ENCODE results near the gene SGSH.

DNA sequence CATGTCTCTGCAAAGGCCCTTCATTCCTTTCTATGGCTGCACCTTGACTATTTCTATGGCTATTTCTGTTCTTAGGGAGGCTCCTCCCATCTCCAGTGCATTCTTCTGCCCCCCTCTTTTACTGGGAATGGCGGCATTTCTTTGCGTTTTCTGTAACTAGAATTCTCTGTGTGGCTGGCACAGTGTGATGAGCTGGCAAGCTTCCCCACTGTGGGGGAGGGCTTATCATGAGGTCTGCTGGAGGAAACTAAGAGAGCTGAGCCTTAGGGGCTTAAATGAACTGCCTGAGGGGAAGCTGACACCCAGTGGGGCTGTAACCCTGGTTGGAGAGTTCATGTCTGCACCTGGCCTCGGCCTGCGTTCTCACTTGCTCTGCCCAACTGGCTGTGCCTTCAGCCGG is 51.8 kb downstream of the SGSH start:
- TF ChIP-seq TOX (CRISPR knock-in tag; IDR thresholded peaks at IDR 0.05; ENCODE audit: borderline replicate concordance) (no peak), PPARA (CRISPR knock-in tag; IDR thresholded peaks at IDR 0.05; ENCODE audit: borderline replicate concordance) (no peak), ARNTL (CRISPR knock-in tag; IDR thresholded peaks at IDR 0.05; ENCODE audit: borderline replicate concordance, low read depth) (no peak), ZFP30 (CRISPR knock-in tag; IDR thresholded peaks at IDR 0.05) (no peak), PATZ1 (CRISPR knock-in tag; IDR thresholded peaks at IDR 0.05; ENCODE audit: borderline replicate concordance) (no peak), CSRNP3 (CRISPR knock-in tag; IDR thresholded peaks at IDR 0.05) (no peak), TCF4 (CRISPR knock-in tag; IDR thresholded peaks at IDR 0.05; ENCODE audit: borderline replicate concordance) (no peak)

Measured in SK-N-SH treated with all-trans-retinoic acid at 6 μM for 48 hours (cell line).